DLD1 (cell line): ENCODE results near the gene CTBP1.

ENCODE experiments used
- in situ Hi-C: cut with HindIII; loops from 2 replicates; pipeline ENCODE4 v1.10.0; 2017; ENCODE audit warnings: low sequenced_read_pairs

CTBP1 gene

GRCh38 chr4:1177274-1178141 lies 71.4 kb downstream of the CTBP1 start:
- in situ Hi-C loops: no loop called here

DNA sequence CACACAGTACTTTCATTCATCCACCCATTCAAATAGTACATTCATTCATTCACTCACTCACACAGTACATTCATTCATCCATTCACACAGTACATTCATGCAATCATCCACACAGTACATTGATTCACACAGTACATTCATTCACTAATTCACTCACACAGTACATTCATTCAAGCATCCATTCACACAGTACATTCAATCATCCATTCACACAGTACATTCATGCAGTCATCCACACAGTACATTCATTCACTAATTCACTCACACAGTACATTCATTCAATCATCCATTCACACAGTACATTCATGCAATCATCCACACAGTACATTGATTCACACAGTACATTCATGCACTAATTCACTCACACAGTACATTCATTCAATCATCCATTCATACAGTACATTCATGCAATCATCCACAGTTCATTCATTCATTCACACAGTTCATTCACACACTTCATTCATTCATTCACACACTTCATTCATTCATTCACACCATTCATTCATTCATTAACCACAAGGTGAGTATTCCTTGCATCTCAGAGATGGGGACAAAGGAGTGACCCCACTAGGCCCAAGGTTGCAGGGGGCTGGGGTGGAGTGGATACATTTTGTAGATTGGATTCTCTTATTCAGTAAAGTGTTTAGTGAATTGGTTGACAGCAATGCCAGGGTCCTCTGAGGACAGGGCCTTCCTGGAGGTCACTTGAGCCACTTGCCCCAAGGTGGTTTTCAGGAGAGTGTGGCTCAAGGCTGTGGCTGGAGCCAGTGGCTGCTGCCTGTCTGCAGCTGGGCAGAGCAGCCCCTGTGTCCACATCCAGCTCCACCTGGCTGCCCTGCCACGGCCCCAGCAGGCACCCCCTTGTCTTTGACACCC lies 72.3 kb downstream of the CTBP1 start:
- in situ Hi-C loops: no loop called here

DNA sequence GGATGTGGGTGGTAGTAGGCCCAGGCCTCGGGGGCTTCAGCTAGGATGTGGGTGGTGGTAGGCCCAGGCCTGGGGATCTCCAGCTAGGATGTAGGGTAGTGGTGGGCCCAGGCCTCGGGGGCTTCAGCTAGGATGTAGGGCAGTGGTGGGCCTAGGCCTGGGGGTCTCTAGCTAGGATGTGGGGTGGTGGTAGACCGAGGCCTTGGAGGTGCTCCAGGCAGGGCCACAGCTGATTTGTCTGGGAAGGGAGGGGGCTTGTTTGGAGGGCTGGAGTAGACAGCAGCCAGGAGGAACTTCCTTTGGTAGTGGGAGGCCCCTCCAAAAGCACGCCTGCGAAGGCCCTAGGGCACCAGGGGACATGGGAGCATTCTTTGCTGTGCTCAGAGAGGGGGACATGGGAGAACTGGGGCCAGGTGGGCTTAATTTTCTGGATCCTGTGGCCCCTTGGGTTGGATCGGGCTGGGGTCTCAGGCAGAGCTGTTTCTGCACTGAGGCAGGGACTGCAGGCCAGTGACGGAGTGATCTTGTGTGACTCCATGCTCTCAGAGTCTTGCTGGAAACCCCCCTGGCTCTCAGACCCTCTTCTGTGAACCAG lies 73.2 kb downstream of the CTBP1 start:
- in situ Hi-C loops: no loop called here

- in situ Hi-C loops: no loop called here
These were observed 73.8 kb downstream of the CTBP1 start for GRCh38 chr4:1174941-1175634.

GRCh38 chr4:1172971-1173757 lies 75.8 kb downstream of the CTBP1 start:
- in situ Hi-C loops: no loop called here

- in situ Hi-C loops: no loop called here
These were observed 76.6 kb downstream of the CTBP1 start, which contains the start of gene SPON2 for GRCh38 chr4:1172228-1172851. Gene SPON2 (minus strand): TSS chr4:1172583.

DNA sequence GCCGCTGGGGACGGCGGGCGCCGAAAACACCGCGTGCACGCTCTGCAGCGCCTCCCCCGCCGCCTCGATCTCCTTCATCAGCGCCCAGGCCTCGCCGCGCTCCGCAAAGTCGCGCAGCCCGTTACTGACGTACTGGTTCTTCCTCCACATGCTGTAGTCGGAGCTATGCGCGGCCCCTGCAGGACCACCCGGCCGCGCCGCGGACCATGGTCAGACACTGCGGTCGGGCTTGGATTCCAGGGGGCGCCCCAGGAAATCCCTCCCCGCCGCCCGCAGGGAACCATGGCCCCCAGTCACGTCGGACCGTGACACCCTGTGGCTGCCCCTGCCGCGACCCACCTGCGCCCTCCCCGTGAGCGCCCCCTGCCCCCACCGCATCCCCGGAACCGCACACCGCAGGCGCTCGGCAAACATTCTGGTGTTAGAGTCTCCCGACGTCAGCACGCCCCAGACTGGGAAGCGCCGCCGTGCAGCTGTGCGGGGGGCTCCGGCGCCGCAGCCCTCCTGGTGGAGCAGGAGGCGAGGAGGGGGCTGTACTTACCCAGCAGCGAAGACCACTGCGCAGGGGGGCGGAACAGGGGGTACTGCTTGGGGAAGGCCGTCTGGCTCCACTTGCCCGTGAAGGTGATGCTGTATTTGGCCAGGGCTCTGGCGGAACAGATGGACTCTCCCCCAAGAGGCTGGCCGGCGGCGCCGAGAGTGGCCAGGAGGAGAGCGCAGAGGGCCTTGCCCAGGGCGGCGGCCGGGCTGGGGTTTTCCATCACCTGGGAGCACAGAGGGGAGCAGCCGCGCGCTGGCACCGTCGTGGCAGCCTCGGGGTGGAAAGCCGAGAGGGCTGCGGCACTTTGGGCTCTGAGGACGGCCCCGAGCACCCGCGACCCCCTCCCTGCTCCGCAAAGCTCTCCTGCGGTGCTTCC lies 77.4 kb downstream of the CTBP1 start:
- in situ Hi-C loops: no loop called here

GRCh38 chr4:1170976-1171310 lies 78.0 kb downstream of the CTBP1 start:
- in situ Hi-C loops: no loop called here

GRCh38 chr4:1170156-1170975 lies 78.6 kb downstream of the CTBP1 start:
- in situ Hi-C loops: no loop called here

- in situ Hi-C loops: no loop called here
These were observed 79.2 kb downstream of the CTBP1 start for GRCh38 chr4:1169691-1170096.

DNA sequence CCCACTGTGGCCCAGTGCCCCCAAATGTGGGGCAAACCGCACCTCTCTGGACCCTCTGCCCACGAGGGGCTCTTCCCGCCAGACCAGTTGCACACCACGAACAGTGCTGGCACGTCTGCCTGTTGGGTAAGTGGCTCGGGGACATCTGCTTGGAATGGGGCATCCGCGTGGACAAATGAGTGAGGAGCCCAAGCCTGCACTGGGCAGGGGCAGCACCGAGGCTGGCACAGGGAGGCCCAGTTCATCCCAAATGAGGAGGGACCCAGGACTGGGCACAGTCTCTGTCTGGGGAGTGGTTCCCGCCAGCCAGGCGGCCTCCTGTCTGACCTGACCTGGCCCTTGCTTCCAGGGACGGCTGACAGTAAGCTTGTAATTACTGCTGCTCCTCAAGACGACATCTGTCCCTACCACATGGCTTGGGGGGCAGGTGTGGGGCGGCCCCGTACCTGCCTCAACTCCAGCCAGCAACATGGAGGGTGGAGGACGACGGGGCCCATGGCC lies 79.7 kb downstream of the CTBP1 start:
- in situ Hi-C loops: no loop called here

DNA sequence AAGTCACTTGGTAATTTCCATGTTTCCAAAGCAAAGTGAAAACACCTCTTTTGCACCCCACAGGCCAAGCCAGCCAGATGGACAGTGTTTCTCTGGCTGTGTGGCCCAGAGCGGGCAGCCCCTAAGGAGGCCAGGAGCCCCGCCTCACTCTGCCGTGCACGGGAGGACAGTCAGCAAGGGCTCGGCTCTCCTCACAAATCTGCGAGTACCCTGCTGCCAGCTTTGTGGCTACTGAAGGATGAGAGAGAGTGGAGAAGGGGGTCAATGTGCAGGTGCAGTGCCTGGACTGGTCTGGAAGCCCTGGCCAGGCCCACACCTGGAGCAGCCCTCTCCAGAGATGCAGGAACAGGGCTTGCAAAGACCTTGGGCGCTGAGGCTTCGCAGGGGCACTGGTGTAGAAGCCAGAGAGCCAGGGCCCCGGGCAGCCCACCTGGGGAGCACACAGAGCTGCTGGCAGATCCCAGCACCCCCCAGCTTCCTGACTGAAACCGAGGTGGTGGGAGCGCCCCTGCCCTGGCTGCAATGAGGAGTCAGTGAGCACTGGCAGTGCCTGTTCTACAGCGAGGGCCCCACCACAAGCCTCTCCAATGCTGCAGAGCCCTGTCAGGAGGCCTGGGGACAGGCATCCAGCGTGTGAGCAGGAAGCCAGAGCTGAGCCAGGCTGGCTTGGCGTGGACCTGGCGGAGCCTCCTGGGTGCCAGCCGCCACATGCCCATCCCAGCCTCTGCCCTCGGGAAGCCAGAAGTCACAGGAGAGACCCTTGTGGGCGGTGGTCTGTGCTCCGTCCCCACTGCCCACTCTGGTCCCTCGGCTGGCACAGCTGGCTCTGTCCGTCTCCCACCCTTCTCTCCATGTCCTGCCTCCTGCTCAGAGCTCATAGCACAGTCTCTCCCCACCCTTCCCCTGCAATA lies 80.5 kb downstream of the CTBP1 start:
- in situ Hi-C loops: no loop called here

DNA sequence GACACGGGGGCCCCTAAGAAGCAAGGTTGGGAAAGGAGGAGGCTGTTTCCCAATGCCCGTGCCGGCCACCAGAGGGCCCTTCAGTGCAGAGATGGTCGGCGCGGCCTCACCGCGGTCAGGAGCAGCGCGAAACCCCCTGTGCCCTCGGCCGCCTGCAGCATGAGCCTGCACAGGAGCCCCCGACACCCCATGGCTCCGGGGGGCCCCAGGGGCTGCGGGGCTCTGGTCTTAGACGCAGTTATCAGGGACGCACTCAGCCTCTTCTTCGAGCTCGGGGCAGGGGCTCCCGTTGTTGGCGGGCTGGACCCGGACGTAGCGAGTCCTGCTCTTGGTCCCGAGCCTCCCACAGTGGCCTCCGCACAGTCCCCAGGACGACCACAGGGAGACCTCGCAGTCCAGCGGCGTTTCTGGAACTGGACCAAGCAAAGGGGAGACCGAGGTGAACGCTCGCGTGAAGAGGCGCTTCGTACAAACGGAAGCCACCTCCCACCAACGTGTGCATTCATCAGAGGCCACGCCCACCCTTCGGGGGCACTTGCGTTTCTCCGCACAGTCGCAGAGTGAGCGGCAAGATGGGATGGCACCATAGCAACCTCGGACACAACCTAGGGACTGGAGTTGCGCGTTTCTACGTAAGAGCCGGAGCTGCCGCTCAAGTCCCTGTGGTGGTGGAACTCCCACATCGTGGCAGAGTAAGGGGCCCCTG lies 81.5 kb downstream of the CTBP1 start:
- in situ Hi-C loops: no loop called here

DNA sequence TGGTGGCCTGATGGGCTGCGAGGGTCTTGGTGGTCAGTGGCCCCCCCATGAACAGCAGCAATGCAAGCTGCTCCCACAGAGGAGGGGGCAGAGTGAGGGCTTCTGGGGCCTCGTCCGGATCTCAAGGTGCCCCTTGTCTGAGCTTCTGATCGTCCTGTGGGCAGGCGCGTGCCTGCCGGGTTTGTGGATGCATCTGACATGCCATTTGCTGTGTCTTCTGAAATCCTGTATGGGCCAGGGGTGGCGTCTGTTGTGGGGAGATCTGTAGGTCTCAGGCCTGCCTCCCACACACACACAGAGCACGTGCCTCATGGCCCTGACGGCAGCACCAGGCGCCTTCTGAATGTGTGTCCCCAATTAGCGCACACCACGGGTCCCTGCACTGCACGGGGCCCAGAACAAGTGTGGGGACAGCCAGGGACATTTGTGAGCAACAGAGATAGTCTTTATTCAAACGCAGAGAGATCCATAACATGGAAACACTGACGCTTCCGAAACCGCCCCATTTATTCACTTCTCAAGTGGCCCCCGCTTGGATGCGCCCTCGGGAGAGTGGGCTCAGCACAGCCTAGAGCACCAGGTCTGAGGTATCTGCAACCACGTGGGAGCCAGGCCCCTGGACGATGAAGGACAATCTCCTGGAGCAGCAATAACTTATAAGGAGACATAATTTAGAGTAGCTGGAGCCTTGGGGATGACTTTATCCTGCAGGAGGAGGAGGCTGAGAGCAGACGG lies 82.3 kb downstream of the CTBP1 start:
- in situ Hi-C loops: no loop called here

GRCh38 chr4:1164956-1165545 lies 83.9 kb downstream of the CTBP1 start:
- in situ Hi-C loops: no loop called here
